Bronchial epithelial cell (primary cell): ENCODE measurements around the gene RAP1GAP2. TPM values are rescaled to one million over a fixed set of nuclear protein-coding genes. Genes with fewer than 3 reads are reported as not detected.
"Not testable (repeated sequence)": the region's sequence is repeated elsewhere in the genome, so short reads cannot be mapped to it uniquely, and the experiment has no call there.

ENCODE experiments used
- DNase-seq: peaks from one replicate; pipeline ENCODE4 v3.0.0-alpha.2; 2010; ENCODE audit warnings: low read depth
- FAIRE-seq: peaks from 2 replicates; lab custom pipeline; 2011; peaks lifted over from hg19 to GRCh38; lab: Jason Lieb, UNC
- H3K27me3 ChIP-seq: 2 replicates; pipeline ENCODE4 v1.5.1; 2011; ENCODE audit warnings: low read length; ENCODE audit not compliant: control insufficient read depth, insufficient read depth
- H3K36me3 ChIP-seq: 2 replicates; pipeline ENCODE4 v1.5.1; 2011; ENCODE audit warnings: low read length; ENCODE audit not compliant: control insufficient read depth, insufficient read depth
- H3K4me3 ChIP-seq: 2 replicates; pipeline ENCODE4 v1.5.1; 2011; ENCODE audit warnings: mild to moderate bottlenecking, low read depth, low read length, control low read depth
- total RNA-seq: library from RNA; depleted of rRNA; stranded (reverse); fragments of >200 nt; gene quantifications from 2 replicates; pipeline ENCODE4 v1.2.1, GENCODE V29; 2014
- TF ChIP-seq, protein P1 (sequence below): IDR thresholded peaks from 2 replicates; pipeline ENCODE4 v1.5.1; 2011; ENCODE audit warnings: mild to moderate bottlenecking, moderate library complexity, low read length, control low read depth, inconsistent platforms; ENCODE audit not compliant: insufficient read depth, severe bottlenecking

The RAP1GAP2 gene
- total RNA-seq, 1 donor from 2014 or later: 15.0 TPM

DNA sequence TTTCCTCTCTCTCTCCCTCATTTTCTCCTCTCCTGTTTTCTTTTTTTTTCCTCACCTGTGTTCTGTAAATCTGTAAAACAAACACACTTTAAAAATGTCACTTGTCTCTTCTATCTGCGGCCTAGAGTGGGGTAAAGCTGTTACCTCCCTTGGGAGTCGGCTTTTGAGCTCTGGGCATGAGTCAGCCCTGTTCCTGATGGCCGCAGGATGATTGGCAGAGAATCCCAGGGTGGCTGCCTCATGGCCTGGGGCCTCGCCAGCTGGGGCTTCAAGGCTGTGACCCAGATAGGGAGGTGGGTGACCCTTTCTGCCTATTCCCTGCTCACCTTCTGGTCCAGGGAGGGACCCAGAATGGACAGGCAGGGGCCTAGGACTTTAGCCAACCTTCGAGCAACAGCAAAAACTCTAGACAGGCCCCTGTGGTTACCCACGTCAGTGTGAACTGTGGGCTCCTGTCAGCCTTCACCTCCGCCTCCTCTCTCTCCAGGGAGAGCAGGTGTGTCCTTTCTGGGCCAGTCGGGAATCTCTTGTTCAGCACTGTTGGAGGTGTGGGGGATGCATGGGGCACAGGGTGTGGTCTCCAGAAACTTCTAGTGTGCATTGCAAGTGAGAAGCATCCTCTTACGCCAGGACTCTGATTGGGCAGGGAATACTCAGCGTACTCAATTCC, 87.4 kb downstream of the RAP1GAP2 start:
- TF ChIP-seq, protein P1, sequence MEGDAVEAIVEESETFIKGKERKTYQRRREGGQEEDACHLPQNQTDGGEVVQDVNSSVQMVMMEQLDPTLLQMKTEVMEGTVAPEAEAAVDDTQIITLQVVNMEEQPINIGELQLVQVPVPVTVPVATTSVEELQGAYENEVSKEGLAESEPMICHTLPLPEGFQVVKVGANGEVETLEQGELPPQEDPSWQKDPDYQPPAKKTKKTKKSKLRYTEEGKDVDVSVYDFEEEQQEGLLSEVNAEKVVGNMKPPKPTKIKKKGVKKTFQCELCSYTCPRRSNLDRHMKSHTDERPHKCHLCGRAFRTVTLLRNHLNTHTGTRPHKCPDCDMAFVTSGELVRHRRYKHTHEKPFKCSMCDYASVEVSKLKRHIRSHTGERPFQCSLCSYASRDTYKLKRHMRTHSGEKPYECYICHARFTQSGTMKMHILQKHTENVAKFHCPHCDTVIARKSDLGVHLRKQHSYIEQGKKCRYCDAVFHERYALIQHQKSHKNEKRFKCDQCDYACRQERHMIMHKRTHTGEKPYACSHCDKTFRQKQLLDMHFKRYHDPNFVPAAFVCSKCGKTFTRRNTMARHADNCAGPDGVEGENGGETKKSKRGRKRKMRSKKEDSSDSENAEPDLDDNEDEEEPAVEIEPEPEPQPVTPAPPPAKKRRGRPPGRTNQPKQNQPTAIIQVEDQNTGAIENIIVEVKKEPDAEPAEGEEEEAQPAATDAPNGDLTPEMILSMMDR: no peak
- Histone ChIP-seq H3K4me3 (no peak overlapping the region), H3K27me3 (no peaks in the 10 kb centered on the region), H3K36me3 (no peaks in the 10 kb centered on the region)
- FAIRE-seq (no peak), DNase-seq (peak; percentile 44)

DNA sequence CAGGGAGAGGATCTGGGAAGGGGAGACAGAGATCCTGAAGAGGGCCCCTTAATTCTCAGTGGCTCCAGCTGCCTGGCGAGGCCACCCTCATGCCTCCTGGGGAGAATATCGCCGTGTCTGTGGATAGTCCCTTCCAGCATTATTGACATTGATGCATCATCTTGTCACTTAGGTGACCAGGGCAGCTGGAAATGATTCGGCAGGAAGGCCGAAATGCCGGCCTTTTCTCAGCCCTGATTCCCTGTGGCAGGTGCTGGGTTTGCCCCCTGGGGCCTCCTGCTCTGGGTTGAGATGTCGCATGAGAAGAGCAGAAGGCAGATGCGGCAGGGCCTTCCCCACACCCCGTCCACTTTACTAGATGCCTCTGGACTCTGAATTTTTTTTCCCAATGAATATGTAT, 89.5 kb downstream of the RAP1GAP2 start:
- DNase-seq: no peak
- FAIRE-seq: no peak
- Histone ChIP-seq H3K36me3 (no peaks in the 10 kb centered on the region), H3K27me3 (no peaks in the 10 kb centered on the region), H3K4me3 (no peak overlapping the region)
- TF ChIP-seq, protein P1: no peak

DNA sequence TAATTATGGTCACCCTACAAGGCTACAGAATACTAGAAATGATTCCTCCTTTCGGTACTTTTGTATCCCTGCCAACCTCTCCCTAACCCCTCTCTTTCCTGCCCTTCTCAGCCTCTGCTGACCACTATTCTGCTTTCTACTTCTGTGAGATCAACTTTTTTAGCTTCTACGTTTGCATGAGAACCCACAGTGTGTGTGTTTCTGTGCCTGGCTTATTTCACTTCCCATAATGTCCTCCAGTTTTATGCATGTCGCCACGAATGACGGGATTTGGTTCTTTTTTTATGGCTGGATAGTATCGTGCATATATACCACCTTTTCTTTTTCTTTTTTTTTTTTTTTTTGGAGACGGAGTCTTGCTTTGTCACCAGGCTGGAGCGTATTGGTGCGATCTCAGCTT, 92.1 kb downstream of the RAP1GAP2 start:
- Histone ChIP-seq H3K36me3 (no peaks in the 10 kb centered on the region), H3K4me3 (no peak overlapping the region), H3K27me3 (no peaks in the 10 kb centered on the region)
- no peak for FAIRE-seq
- DNase-seq: no peak
- TF ChIP-seq, protein P1: no peak

DNA sequence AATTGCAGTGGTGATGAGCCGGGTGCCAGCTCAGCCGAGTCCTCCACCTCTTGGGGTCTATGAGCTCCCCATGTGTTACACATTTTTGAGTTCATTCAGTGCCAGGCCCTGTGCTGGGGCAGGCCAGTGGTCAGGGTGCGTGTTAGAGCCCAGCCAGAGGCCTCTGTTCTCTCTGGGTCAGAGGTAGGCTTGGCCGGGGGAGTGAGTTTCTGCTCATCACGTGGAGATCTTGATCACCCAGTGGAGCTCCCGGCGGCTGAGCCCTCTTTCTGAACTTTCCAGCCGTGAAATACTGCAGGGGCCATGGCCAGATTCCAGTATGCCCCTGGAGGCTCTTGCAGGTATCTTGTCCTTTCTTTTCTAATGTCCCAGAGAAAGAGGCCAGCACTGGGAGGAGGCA, 93.0 kb downstream of the RAP1GAP2 start:
- H3K36me3 ChIP-seq: no peaks in the 10 kb centered on the region
- no peaks in the 10 kb centered on the region for H3K27me3 ChIP-seq
- FAIRE-seq (peak; percentile 50), DNase-seq (no peak)
- no peak overlapping the region for H3K4me3 ChIP-seq
- TF ChIP-seq, protein P1: no peak

DNA sequence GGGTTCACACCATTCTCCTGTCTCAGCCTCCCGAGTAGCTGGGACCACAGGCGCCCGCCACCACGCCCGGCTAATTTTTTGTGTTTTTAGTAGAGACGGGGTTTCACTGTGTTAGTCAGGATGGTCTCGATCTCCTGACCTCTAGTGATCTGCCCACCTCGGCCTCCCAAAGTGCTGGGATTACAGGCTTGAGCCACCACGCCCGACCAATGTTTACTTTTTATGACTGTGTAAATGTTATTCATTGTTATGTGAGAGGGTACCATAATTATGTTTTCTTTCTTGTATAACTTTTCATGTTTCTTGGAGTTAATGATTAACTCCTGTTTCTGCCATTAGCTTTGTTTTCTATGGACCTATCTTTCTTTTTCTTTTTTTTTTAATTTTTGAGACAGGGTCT, 94.5 kb downstream of the RAP1GAP2 start:
- H3K36me3 ChIP-seq, FAIRE-seq, H3K4me3 ChIP-seq, H3K27me3 ChIP-seq: not testable (repeated sequence)
- DNase-seq: peak; percentile 8

DNA sequence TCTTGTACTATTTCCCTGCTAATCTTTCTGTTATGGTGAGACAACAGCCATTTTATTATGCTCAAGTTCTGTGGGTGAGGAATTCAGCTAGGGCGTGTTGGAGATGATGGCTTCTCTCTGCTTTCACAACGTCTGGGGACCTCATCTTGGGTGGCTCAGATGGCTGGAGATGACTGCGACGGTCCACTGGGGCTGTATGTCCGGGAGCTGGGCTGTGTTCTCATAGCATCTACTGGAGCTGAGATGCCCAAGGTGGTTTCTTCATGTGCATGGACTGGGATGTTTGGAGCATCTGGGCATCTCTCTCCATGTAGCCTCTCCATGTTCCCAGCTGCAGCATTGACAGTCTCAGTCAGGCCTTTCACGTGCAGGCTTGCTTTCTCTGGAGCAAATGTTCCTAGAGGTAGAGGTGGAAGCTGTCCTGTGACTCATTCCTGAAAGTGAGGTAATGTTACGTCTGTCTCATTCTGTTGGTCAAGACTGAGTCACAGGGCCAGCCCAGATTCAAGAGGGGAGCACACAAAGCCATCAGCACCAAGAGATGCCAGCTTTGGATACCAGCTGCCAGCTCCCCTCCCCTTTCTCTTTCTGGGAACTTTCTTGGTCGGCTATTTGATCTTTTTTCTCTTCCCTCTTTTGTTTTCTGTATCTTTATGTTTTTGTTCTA, 96.2 kb downstream of the RAP1GAP2 start:
- DNase-seq (peak; percentile 98), FAIRE-seq (peak; percentile 99)
- Histone ChIP-seq H3K4me3 (no peak overlapping the region), H3K36me3 (no peaks in the 10 kb centered on the region), H3K27me3 (no peaks in the 10 kb centered on the region)
- TF ChIP-seq, protein P1: no peak
